GM19372 (cell line): ENCODE data around the gene CUBN.
"Not testable (repeated sequence)": the region's sequence is repeated elsewhere in the genome, so short reads cannot be mapped to it uniquely, and the experiment has no call there.

Source experiments
- ATAC-seq: cut with Tn5 transposase; IDR thresholded peaks from one replicate; pipeline ENCODE4 v1.9.1; 2021; ENCODE audit warnings: mild to moderate bottlenecking, low read depth, moderate library complexity; ENCODE audit not compliant: unreplicated experiment

CUBN gene

DNA sequence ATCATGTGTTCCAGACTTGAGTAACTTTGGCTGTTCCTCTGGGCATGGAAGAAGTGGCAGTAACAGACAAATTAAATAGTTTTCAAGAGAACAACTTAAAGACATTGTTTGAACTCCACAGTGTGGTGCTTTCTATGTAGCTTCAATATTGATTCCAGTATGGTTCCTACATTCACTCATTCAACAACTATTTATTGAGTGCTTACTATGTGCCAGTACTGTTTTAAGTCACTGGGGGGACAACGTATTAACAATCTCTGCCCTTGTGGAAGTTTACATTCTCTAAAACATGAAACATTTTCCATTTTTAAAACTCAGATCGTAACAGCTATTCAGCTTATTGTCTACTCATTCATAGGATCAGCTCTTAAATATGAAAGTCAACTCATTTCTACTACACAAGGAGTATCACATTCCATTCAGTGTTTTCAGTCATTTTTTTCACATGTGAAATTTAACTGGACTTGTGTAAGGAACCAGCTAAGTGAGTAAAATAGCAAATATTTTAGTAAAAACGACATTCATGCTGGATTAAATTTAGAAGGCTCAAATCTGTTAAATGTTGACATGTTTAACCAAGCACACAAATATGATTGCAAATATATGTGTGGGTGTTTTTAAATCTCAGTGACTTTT is 13.6 kb upstream of the CUBN start:
- ATAC-seq = no peak

DNA sequence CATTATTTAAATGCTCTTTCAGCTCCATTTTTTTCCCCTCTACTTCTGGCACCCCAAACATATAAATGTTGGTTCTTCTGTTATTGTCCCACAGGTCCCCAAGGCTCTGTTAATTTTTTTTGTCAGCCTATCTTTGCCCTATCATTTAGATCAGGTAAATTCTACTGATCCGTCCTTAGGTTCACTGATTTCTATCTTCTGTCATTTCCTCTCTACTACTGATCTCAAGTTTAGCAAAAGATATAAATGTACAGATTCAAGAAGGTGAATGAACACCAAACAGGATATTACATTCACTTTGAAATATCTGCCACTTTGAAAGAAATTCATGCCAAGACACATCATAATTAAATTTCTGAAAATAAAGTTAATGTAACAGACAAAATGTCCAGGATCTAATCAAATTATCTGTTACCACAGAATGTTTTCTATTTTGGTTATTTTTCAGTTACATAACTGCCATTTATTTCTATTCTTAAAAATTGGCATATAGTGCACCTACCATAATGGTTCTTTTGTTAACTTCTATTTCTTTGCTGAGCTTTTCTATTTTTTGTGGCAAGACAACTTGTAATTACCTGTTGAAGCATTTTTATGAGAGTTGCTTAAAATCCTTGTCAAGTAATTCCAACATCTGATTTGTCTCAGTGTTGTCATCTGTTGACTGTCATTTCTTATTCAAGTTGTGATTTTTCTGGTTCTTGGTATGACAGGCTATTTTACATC is 12.1 kb upstream of the CUBN start:
- no peak for ATAC-seq

DNA sequence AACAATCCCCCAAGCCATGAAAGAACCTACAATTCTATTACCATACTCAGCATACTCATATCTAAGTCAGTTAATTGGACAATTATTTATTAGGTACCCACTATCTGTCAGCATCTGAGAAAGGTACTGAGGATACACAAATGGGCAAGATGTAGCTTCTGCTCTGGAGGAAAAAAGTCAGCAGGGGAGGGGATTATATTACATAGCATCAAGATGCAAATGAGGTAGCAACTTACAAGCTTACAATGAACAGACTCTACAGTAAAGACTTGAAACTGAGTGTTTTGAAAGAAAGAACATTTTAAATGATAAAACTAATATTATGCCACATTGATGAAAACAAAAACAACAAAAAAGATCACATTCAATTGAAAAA is 10.8 kb upstream of the CUBN start:
- no peak for ATAC-seq

DNA sequence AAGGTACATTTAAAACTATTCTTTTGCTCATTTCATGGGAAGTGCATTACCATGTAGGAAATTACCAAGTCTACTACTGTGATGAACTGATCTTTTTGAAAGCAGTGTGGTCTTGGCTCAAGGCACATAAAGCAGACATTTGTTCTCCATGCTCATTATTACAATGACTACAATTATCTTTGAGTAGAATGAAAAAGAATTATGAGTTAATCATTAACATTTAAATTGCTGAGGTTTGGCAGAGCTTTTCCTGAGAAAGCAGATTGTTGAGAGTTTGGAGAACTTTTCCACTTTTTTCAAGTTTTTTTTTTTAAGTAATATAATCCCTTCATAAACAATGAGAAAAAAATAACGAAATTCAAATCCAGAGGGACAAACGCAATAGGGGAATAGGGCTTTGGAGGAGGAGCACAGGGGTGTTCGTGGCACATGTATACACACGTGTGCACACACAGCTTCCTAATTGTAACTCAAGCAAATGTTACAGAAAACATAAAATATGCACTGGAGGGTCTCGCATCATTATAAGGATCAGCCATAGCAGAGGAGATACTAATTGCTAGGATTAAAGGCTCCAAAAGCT is 8.9 kb upstream of the CUBN start:
- ATAC-seq = no peak

DNA sequence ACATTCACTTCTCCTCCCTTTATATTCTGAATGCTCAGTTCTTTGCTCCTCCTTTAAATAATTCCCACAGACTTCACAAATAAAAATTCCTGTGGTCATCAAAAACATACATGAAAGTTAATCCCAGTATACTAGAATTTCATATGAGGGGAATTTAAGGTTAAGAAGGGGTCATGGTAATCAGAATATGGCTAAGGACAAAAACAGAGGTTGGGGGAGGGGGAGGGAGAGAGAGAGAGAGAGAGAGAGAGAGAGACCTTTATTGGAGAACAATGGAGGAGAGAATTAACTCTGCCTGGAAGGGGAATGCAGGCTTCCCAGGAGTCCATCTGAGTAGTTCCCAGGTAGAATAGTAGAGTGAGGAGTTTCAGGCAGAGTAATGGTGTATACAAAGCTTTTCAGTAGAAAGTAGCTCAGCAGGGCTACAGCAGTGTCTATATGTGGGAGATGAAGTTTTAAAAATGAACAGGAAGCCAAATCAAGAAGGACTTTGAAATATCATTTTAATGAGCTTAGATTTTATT is 5.2 kb upstream of the CUBN start:
- no peak for ATAC-seq

DNA sequence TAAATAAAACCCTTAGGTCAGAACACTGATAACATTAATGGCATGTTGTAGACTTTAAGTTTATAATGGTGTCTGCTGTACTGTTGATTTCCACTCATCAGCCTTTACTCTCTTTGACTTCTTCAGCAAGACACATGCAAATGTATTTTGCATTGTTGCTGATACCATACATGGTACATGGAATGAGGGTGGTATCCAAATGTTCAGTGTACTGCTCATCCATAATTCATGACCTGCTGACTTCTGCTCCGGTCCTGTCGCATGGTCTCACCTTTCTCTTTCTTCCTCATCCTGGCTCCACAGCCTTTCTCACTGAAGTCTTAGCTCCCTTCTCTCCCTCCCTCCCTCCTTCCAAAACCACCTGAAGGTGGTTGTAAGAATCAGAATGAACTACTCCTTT is 4.7 kb upstream of the CUBN start:
- ATAC-seq = no peak

DNA sequence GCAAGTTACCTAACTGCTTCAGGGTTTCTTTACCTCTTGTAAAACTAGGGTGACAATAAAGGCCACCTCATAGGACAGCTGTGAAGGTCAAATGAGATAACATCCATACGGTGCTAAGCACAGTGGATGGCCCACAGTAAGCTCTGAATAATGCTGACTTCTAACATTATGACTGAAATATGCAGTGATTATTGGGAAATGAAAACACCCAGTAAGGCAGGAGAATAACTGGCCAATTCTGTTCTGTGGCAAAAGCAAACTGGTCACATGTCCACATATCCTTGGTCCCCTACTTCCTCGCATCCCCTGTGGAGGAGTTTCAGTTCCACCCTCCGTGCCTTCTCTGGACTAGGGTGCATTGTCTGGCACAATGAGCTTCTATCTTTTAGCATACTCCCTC is 1.4 kb downstream of the CUBN start:
- no peak for ATAC-seq

DNA sequence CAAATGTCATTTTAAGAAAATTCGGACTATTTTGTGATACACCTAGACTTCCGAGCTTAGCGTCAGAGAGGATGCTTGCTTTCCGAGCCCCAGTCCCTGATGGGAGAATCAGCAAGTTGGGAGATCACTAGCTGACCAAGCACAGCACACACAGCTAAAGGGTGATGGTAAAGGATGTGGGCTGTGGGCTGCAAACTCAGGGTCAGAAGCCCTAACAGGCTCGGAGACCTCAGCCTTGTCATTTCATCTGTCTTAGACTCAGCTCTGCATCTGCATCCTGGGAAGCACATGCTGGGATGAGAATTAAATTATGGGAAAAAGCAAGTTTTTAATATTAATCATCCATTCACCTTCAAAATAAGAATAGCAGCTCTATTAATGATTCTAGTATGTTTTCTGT is 3.3 kb downstream of the CUBN start:
- ATAC-seq = no peak

DNA sequence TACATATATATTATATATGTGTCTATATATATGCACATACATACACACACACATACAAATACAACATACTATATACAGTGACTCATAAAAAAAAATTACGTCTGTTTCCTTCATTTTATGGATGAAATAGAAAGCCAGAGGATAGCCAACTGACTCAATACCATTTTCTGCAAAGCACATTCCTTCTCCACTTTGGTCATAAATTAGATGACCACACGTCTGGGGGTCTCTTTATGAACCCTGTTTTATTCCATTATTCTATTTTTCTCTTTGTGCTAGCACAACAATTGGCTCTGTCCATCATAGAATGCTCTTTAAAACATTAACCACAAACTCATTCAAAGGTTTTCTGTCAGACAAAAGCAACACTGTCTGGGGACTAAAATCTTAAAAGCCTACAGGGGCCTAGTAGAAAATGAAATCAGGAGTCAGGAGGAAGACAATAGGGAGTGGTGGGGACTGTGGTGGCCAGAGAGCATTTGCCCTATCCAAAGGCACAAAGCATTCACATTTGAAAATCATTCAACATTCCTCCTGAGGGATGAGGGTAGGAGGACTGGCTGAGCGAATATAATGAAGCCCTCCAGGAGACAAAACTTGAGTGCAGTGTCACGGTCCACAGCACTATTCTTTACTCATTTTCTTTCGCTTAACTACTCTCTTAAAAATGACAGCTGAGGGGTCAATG is 4.3 kb downstream of the CUBN start:
- ATAC-seq = no peak

DNA sequence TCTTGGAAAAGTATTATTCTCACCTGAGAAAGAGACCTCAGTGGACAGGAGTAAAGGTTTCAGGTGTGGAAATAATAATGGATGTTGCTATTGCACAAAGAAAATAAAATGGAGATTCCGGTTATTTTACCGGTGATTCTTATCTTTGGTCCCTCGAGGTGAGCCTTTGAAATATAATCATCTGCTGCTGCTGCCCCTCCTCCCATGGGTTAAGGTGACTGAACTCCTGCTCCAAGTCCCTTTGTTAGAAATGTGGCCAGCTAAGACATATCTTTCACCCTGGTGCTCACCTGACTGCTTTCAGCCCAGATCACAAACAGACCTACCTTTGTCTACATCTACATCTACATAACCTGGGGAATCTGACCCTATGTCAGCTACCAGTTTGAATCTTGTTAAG is 5.7 kb downstream of the CUBN start:
- ATAC-seq = no peak

DNA sequence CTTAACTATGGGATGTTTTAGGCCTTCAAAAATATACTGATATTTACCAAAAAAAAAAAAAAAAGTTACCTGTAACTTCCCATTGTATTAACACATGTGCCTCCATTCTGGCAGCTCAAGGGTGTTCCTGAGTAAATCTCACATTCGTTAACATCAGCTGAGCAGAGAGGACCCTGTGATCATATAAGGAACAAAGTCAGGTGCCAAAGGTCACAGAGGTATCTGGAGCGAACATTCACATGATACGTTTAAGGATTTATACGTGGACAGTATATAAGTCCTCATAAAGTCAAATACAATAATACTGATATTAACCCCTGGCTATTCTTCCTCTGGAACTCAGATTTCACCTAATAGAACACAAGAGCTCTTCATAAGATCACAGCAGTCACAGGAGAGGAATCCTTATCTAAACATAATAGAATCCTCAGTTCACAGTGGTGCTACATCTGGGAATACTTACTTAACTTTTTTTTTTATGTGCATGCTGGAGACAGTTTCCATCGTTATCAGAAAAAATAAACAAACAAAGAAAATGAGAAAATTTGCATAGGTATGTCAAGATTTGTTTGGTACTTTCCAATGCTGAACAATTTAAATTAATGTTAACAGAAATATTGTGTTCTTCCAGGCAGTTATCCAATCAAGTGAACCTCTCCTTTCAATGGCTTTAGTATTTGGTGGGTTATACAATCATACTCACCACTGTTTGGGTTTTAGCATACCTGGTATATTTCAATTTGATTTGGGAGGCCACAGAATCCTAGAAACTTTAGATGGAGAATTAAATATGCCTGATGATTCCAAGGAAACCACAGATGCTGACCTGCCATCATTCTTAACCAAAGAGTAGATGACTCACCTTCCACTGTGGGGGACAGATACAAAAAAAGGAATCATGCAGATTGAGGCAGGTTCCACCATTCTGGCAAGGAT is 6.6 kb downstream of the CUBN start:
- no peak for ATAC-seq

DNA sequence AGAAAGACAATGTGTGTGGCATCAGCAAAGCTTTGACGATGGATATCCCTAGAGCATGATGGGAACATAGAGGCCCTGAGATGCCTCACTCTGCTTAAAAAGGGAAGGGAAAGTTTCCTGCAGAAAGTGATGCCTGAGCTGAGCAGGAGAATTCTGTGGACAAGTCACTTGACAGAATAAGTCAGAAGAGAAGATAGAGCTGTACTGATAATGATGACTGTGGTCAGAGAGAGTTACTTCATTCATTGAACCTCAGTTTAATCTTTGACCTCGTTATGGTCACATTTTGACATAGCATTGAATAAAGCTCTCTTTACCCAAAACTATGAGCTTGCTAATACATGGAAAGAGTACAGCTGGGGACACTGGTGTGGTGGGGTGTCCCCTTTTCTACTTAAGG is 7.6 kb downstream of the CUBN start:
- no peak for ATAC-seq

DNA sequence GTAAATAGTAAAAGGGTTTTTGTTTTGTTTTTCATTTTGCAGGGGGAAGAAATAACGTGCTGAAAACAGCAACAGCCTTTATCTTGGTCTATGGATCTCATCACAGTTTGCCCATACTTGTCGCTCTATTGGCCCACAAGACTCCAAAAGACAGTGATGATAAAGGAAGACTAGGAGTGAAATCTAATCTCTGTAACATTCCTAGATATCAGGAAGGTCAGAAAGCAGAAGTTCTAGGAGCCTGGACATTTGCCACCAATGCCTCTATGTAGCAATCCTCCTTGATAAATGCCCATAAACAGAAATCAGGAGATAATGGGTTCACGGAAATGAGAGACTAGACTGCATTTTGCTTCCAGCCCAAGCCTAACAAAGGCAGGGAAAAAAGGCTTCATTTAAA is 8.9 kb downstream of the CUBN start:
- no peak for ATAC-seq

DNA sequence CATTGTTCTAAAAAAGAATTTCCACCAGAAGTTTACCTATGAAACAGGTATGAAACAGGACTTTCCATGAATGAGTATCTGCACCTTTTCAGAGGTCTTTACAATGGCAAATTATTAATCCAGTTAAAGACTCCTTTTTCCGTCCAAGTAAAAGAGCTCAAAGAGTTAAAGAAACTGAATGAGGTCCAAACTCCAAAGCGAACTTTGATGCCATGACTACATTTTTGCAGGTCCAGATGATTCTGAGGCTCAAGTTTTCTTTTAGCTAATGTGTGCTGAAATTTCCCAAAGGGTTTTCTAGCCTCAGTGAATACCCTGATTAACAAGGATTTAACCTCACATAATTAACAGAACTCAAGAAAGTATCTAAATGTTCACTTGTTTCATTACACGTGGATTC is 9.8 kb downstream of the CUBN start:
- no peak for ATAC-seq

DNA sequence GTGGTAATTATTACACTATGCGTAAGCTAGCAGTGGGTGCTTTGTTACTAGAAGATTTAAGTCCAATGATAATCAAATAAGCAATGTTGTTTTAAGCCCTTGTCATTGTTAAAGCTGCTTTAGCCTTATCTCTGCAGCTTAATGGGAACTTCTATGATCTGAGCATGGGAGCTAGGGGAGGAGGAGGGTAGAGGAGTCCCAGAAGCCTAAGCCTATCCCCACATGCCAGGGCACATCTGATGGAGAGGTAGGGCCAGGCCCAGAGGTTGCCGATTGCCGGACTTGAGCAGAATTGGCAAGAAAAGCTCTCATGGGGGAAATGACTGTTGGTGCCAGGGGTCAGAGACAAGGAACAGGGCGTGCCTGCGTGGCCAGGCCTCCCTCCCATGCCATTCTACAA is 13.4 kb downstream of the CUBN start:
- ATAC-seq = no peak

DNA sequence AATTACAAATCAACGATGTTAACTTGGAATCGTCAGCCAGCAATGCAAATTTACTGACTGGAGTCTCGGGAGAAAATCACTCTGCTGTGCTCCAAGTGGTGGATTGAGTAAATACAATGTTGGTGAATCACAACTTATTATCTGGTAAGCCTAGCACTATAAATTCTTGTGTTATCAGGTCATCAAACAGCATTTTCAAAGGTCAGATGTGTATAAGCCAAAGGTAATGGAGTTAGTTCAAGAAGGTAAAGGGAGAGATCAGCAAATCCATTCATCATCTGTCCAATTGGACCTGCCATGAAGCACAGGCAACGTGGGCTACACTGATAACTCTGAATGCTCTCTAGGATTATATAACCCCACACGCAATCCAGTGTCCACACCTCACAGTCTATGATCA is 13.9 kb downstream of the CUBN start:
- ATAC-seq = no peak

DNA sequence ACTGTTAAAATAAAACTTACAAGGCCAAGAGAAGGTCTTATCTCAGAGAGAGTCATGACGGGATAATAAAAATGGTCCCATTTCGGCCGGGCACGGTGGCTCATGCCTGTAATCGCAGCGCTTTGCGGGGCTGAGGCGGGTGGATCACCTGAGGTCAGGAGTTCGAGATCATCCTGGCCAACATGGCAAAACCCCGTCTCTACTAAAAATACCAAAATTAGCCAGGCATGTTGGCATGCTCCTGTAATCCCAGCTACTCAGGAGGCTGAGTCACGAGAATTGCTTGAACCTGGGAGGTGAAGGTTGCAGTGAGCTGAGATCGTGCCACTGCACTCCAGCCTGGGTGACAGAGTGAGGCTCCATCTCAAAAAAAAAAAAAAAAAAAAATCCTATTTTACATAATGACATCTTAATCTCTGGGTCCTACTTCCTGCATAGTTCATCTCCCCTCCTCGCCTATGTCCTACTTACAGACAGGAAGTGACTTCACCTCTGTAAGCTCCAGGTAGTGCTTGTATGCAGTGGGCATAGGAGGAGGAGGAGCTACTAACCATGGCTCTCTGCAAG is 14.7 kb downstream of the CUBN start:
- ATAC-seq = not testable (repeated sequence)

DNA sequence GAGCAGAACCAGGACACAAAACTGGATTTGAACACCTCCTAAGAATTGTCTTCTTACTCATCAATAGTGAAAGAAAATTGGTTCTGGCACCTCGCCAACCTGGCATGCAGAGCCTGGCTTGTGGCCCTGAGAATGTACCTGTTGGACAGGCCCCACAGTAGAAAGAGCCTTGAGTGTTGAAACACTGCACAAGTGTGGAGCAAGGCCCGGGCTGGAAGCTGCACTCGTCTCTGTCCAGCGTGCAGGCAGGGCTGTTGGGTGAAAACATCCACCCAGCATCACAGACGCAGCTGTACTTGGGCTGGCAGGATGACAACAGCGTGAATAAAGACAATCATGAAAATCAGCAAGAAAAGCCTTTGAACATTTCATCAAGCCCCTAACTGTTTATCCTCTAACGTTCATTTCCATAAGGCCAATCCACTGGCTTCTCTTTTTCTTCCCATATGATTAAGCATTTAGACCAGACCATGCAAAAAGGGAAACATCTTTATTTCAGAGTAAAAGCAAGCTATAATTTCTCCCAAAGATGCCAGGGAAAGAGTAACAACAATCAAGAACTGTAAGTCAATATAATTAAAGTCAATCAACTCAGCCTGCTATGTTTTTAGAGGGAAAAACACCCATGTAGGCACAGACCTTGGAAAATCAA is 15.6 kb downstream of the CUBN start:
- ATAC-seq = no peak

DNA sequence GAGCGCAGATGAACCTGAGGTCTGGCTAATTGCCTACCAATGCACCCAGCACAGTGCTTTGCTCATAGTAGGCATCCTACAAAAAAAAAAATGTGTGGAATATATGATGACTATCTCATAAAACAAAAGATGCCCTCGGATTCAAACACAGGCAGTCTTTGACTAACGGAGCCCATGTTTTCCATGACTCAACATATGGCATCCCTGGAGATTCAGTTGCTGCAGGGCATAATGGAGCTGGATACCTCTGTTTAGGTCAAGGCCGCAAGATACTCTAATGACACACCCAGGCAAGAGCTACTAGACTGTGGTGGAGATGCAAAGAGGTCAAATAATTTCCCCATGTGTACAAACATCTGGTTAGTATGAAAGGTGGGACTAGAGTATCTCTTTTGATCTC is 16.3 kb downstream of the CUBN start:
- ATAC-seq = no peak

DNA sequence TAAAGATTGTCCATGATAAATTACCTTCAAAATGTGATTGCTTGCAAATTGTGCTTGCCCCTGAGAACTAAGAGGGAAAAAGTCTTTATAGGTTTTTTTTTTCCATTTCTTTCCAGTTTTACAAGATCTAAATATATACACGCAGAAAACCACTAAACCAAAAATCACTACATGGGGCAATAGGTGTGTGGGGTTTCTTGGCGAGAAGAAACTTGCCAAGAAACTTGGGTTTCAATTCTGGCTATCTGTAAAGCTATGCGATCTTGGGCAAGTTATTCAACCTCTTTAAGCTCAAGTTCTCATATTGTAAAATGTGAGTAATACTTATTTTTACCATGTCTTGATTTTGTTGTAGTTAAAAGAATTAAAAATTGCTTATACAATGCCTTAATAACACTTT is 17.0 kb downstream of the CUBN start:
- ATAC-seq = no peak
